Panc1 (cell line): Measurements from ENCODE around the gene PUSL1.

ENCODE experiments used
- POLR2AphosphoS5 ChIP-seq: IDR thresholded peaks from 2 replicates; pipeline ENCODE4 v1.6.1; 2012; ENCODE audit warnings: mild to moderate bottlenecking, low read depth, low read length, moderate library complexity
- SIN3A ChIP-seq: IDR thresholded peaks from 2 replicates; pipeline ENCODE4 v1.6.1; 2012; ENCODE audit warnings: low read depth, mild to moderate bottlenecking, low read length, moderate library complexity, borderline replicate concordance; ENCODE audit not compliant: insufficient read depth
- TCF7L2 ChIP-seq: IDR thresholded peaks from 2 replicates; pipeline ENCODE4 v1.6.1; 2011; ENCODE audit warnings: mild to moderate bottlenecking, low read depth, low read length, inconsistent platforms
- TF ChIP-seq, protein P1 (sequence below): fragments of 450-650 bp; IDR thresholded peaks from 2 replicates; pipeline ENCODE4 v1.5.1; 2017; ENCODE audit warnings: mild to moderate bottlenecking

DNA sequence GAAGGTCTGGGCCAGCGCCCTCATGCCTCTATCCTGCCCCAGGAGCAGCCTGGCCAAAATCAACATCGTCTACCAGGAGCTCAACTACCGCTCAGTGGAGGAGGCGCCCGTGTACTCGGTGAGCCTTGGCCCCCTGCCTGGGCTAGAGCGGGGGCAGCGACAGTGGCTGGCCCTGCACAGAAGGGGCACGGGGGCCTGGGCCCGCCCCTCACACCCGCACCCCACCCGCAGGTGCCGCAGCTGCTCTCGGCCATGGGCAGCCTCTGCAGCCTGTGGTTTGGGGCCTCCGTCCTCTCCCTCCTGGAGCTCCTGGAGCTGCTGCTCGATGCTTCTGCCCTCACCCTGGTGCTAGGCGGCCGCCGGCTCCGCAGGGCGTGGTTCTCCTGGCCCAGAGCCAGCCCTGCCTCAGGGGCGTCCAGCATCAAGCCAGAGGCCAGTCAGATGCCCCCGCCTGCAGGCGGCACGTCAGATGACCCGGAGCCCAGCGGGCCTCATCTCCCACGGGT, 17.3 kb upstream of the PUSL1 start:
- TF ChIP-seq POLR2AphosphoS5 (no peak), SIN3A (no peak), TCF7L2 (no peak)
- TF ChIP-seq, protein P1, sequence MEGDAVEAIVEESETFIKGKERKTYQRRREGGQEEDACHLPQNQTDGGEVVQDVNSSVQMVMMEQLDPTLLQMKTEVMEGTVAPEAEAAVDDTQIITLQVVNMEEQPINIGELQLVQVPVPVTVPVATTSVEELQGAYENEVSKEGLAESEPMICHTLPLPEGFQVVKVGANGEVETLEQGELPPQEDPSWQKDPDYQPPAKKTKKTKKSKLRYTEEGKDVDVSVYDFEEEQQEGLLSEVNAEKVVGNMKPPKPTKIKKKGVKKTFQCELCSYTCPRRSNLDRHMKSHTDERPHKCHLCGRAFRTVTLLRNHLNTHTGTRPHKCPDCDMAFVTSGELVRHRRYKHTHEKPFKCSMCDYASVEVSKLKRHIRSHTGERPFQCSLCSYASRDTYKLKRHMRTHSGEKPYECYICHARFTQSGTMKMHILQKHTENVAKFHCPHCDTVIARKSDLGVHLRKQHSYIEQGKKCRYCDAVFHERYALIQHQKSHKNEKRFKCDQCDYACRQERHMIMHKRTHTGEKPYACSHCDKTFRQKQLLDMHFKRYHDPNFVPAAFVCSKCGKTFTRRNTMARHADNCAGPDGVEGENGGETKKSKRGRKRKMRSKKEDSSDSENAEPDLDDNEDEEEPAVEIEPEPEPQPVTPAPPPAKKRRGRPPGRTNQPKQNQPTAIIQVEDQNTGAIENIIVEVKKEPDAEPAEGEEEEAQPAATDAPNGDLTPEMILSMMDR = no peak
